ENCODE measurements around the gene KRTAP29-1.

The KRTAP29-1 gene

GRCh38 chr17:41315814-41316445 is 13.3 kb upstream of the KRTAP29-1 start:
- DNase-seq (ENCODE audit: low read depth, low spot score) = no peak
- Histone ChIP-seq H3K4me1 (ENCODE audit: control insufficient read depth, insufficient read depth, low read length) (no peaks in the 10 kb centered on the region), H3K27ac (ENCODE audit: low read length) (no peak overlapping the region), H3K9me3 (ENCODE audit: control insufficient read depth, insufficient read depth, low read length) (no peaks in the 10 kb centered on the region), H3K27me3 (ENCODE audit: control insufficient read depth, insufficient read depth, low read length) (no peaks in the 10 kb centered on the region), H3K4me3 (ENCODE audit: low read length) (no peak overlapping the region), H3K36me3 (ENCODE audit: control insufficient read depth, insufficient read depth, low read length) (no peaks in the 10 kb centered on the region)
- no CpG with 5 or more reads among the region's 17 CpGs for WGBS (ENCODE audit: insufficient coverage, insufficient read length)

- no CpG with 5 or more reads among the region's 24 CpGs for WGBS (ENCODE audit: insufficient coverage, insufficient read length)
- DNase-seq (ENCODE audit: low read depth, low spot score) = no peak
Observed at GRCh38 chr17:41315204-41315794, 12.6 kb upstream of the KRTAP29-1 start, which contains the start of gene KRTAP17-1. Gene KRTAP17-1, minus strand, starts transcription at chr17:41315710. Its CDS starts 60 bp downstream, at chr17:41315650.

GRCh38 chr17:41311111-41311510 is 8.5 kb upstream of the KRTAP29-1 start:
- H3K4me3 ChIP-seq (ENCODE audit: low read length) = no peak overlapping the region
- no peak for DNase-seq (ENCODE audit: low read depth, low spot score)
- H3K9me3 ChIP-seq (ENCODE audit: control insufficient read depth, insufficient read depth, low read length) = no peaks in the 10 kb centered on the region
- no peak overlapping the region for H3K27ac ChIP-seq (ENCODE audit: low read length)
- no peaks in the 10 kb centered on the region for H3K4me1 ChIP-seq (ENCODE audit: control insufficient read depth, insufficient read depth, low read length)
- H3K36me3 ChIP-seq (ENCODE audit: control insufficient read depth, insufficient read depth, low read length) = no peaks in the 10 kb centered on the region
- no peaks in the 10 kb centered on the region for H3K27me3 ChIP-seq (ENCODE audit: control insufficient read depth, insufficient read depth, low read length)
- no CpG with 5 or more reads among the region's 1 CpG for WGBS (ENCODE audit: insufficient coverage, insufficient read length)

More at GRCh38 chr17:41315204-41315794, 12.6 kb upstream of the KRTAP29-1 start, which contains the start of gene KRTAP17-1:
- Histone ChIP-seq H3K4me1 (ENCODE audit: control insufficient read depth, insufficient read depth, low read length) (no peaks in the 10 kb centered on the region), H3K4me3 (ENCODE audit: low read length) (no peak within 1 kb of the TSS), H3K27me3 (ENCODE audit: control insufficient read depth, insufficient read depth, low read length) (no peaks in the 10 kb centered on the region), H3K36me3 (ENCODE audit: control insufficient read depth, insufficient read depth, low read length) (no peaks in the 10 kb centered on the region), H3K9me3 (ENCODE audit: control insufficient read depth, insufficient read depth, low read length) (no peaks in the 10 kb centered on the region), H3K27ac (ENCODE audit: low read length) (no peak within 1 kb of the TSS)

GRCh38 chr17:41308918-41309359 is 6.3 kb upstream of the KRTAP29-1 start, which contains the start of gene KRTAP16-1:
Gene KRTAP16-1, minus strand, starts transcription at chr17:41309309. Its CDS starts 56 bp downstream, at chr17:41309253.
- no peak for DNase-seq (ENCODE audit: low read depth, low spot score)
- Histone ChIP-seq H3K27me3 (ENCODE audit: control insufficient read depth, insufficient read depth, low read length) (no peaks in the 10 kb centered on the region), H3K4me3 (ENCODE audit: low read length) (no peak within 1 kb of the TSS), H3K36me3 (ENCODE audit: control insufficient read depth, insufficient read depth, low read length) (no peaks in the 10 kb centered on the region), H3K9me3 (ENCODE audit: control insufficient read depth, insufficient read depth, low read length) (no peaks in the 10 kb centered on the region), H3K4me1 (ENCODE audit: control insufficient read depth, insufficient read depth, low read length) (no peaks in the 10 kb centered on the region), H3K27ac (ENCODE audit: low read length) (no peak within 1 kb of the TSS)
- no CpG with 5 or more reads among the region's 7 CpGs for WGBS (ENCODE audit: insufficient coverage, insufficient read length)

- WGBS (ENCODE audit: insufficient coverage, insufficient read length) = no CpG with 5 or more reads among the region's 10 CpGs
- H3K27ac ChIP-seq (ENCODE audit: low read length) = no peak overlapping the region
- no peak overlapping the region for H3K4me3 ChIP-seq (ENCODE audit: low read length)
- DNase-seq (ENCODE audit: low read depth, low spot score) = no peak
- no peaks in the 10 kb centered on the region for H3K4me1 ChIP-seq (ENCODE audit: control insufficient read depth, insufficient read depth, low read length)
- no peaks in the 10 kb centered on the region for H3K36me3 ChIP-seq (ENCODE audit: control insufficient read depth, insufficient read depth, low read length)
- H3K27me3 ChIP-seq (ENCODE audit: control insufficient read depth, insufficient read depth, low read length) = no peaks in the 10 kb centered on the region
- no peaks in the 10 kb centered on the region for H3K9me3 ChIP-seq (ENCODE audit: control insufficient read depth, insufficient read depth, low read length)
Observed at GRCh38 chr17:41308251-41308917, 5.7 kb upstream of the KRTAP29-1 start.

- H3K27me3 ChIP-seq (ENCODE audit: control insufficient read depth, insufficient read depth, low read length) = no peaks in the 10 kb centered on the region
- no peak overlapping the region for H3K4me3 ChIP-seq (ENCODE audit: low read length)
- no CpG with 5 or more reads among the region's 9 CpGs for WGBS (ENCODE audit: insufficient coverage, insufficient read length)
Observed at GRCh38 chr17:41307647-41308046, 5.0 kb upstream of the KRTAP29-1 start.

GRCh38 chr17:41304091-41304490 is 1.4 kb upstream of the KRTAP29-1 start:
- Histone ChIP-seq H3K27me3 (ENCODE audit: control insufficient read depth, insufficient read depth, low read length) (no peaks in the 10 kb centered on the region), H3K27ac (ENCODE audit: low read length) (no peak overlapping the region), H3K4me3 (ENCODE audit: low read length) (no peak overlapping the region), H3K9me3 (ENCODE audit: control insufficient read depth, insufficient read depth, low read length) (no peaks in the 10 kb centered on the region), H3K4me1 (ENCODE audit: control insufficient read depth, insufficient read depth, low read length) (no peaks in the 10 kb centered on the region), H3K36me3 (ENCODE audit: control insufficient read depth, insufficient read depth, low read length) (no peaks in the 10 kb centered on the region)
- no CpG with 5 or more reads among the region's 12 CpGs for WGBS (ENCODE audit: insufficient coverage, insufficient read length)
- DNase-seq (ENCODE audit: low read depth, low spot score) = no peak

More at GRCh38 chr17:41307647-41308046, 5.0 kb upstream of the KRTAP29-1 start:
- Histone ChIP-seq H3K4me1 (ENCODE audit: control insufficient read depth, insufficient read depth, low read length) (no peaks in the 10 kb centered on the region), H3K9me3 (ENCODE audit: control insufficient read depth, insufficient read depth, low read length) (no peaks in the 10 kb centered on the region), H3K27ac (ENCODE audit: low read length) (no peak overlapping the region), H3K36me3 (ENCODE audit: control insufficient read depth, insufficient read depth, low read length) (no peaks in the 10 kb centered on the region)
- no peak for DNase-seq (ENCODE audit: low read depth, low spot score)

- H3K9me3 ChIP-seq (ENCODE audit: control insufficient read depth, insufficient read depth, low read length) = no peaks in the 10 kb centered on the region
- no CpG with 5 or more reads among the region's 4 CpGs for WGBS (ENCODE audit: insufficient coverage, insufficient read length)
- H3K27me3 ChIP-seq (ENCODE audit: control insufficient read depth, insufficient read depth, low read length) = no peaks in the 10 kb centered on the region
- H3K27ac ChIP-seq (ENCODE audit: low read length) = no peak overlapping the region
- no peak overlapping the region for H3K4me3 ChIP-seq (ENCODE audit: low read length)
- no peak for DNase-seq (ENCODE audit: low read depth, low spot score)
- H3K36me3 ChIP-seq (ENCODE audit: control insufficient read depth, insufficient read depth, low read length) = no peaks in the 10 kb centered on the region
- H3K4me1 ChIP-seq (ENCODE audit: control insufficient read depth, insufficient read depth, low read length) = no peaks in the 10 kb centered on the region; the same call in 1 of the 2 replicates
Observed at GRCh38 chr17:41302981-41303380, 330 bp upstream of the KRTAP29-1 start.

GRCh38 chr17:41301204-41301790 is 1.4 kb downstream of the KRTAP29-1 start:
- no peaks in the 10 kb centered on the region; the same call in 1 of the 2 replicates for H3K4me1 ChIP-seq (ENCODE audit: control insufficient read depth, insufficient read depth, low read length)
- H3K4me3 ChIP-seq (ENCODE audit: low read length) = no peak overlapping the region
- H3K9me3 ChIP-seq (ENCODE audit: control insufficient read depth, insufficient read depth, low read length) = no peaks in the 10 kb centered on the region
- H3K36me3 ChIP-seq (ENCODE audit: control insufficient read depth, insufficient read depth, low read length) = no peaks in the 10 kb centered on the region
- H3K27me3 ChIP-seq (ENCODE audit: control insufficient read depth, insufficient read depth, low read length) = no peaks in the 10 kb centered on the region
- no peak overlapping the region for H3K27ac ChIP-seq (ENCODE audit: low read length)
- no peak for DNase-seq (ENCODE audit: low read depth, low spot score)
- WGBS (ENCODE audit: insufficient coverage, insufficient read length) = no CpG with 5 or more reads among the region's 5 CpGs

- Histone ChIP-seq H3K36me3 (ENCODE audit: control insufficient read depth, insufficient read depth, low read length) (no peaks in the 10 kb centered on the region), H3K4me3 (ENCODE audit: low read length) (no peak overlapping the region), H3K4me1 (ENCODE audit: control insufficient read depth, insufficient read depth, low read length) (peaks cover 1% of the 10 kb centered on the region; the same call in 1 of the 2 replicates), H3K27me3 (ENCODE audit: control insufficient read depth, insufficient read depth, low read length) (no peaks in the 10 kb centered on the region), H3K9me3 (ENCODE audit: control insufficient read depth, insufficient read depth, low read length) (no peaks in the 10 kb centered on the region), H3K27ac (ENCODE audit: low read length) (no peak overlapping the region)
- DNase-seq (ENCODE audit: low read depth, low spot score) = no peak
- no CpG with 5 or more reads among the region's 20 CpGs for WGBS (ENCODE audit: insufficient coverage, insufficient read length)
Observed at GRCh38 chr17:41298458-41299135, 4.1 kb downstream of the KRTAP29-1 start.
